IPS DF 6.9 (cell line): ENCODE data around the gene HOXA4.

Experiments used
- DNase-seq: peaks from one replicate; pipeline ENCODE4 v3.0.0-alpha.2; 2013; ENCODE audit warnings: low read depth, low spot score
- H3K27ac ChIP-seq: one replicate; pipeline ENCODE4 v1.5.1; 2013; ENCODE audit warnings: low read length, control low read depth
- H3K27me3 ChIP-seq: 2 replicates; pipeline ENCODE4 v1.6.1; 2013; ENCODE audit warnings: mild to moderate bottlenecking, low read length; ENCODE audit not compliant: control insufficient read depth, insufficient read depth
- H3K36me3 ChIP-seq: 2 replicates; pipeline ENCODE4 v1.6.1; 2013; ENCODE audit warnings: low read length; ENCODE audit not compliant: control insufficient read depth, insufficient read depth
- H3K4me1 ChIP-seq: 2 replicates; pipeline ENCODE4 v1.6.1; 2013; ENCODE audit warnings: low read length; ENCODE audit not compliant: control insufficient read depth, insufficient read depth
- H3K4me3 ChIP-seq: 2 replicates; pipeline ENCODE4 v1.5.1; 2013; ENCODE audit warnings: mild to moderate bottlenecking, low read length
- H3K9me3 ChIP-seq: 2 replicates; pipeline ENCODE4 v1.6.1; 2013; ENCODE audit warnings: low read length, inconsistent platforms; ENCODE audit not compliant: control insufficient read depth, insufficient read depth
- WGBS: extraction: QIAGEN DNeasy Blood & Tissue Kit; methylation state at CpG from one replicate; pipeline ENCODE4 v1.1.7; 2013; ENCODE audit warnings: mixed read lengths, missing lambda C conversion rate; ENCODE audit not compliant: insufficient read length, insufficient coverage; 5-methylcytosine and 5-hydroxymethylcytosine counted together

The HOXA4 gene

DNA sequence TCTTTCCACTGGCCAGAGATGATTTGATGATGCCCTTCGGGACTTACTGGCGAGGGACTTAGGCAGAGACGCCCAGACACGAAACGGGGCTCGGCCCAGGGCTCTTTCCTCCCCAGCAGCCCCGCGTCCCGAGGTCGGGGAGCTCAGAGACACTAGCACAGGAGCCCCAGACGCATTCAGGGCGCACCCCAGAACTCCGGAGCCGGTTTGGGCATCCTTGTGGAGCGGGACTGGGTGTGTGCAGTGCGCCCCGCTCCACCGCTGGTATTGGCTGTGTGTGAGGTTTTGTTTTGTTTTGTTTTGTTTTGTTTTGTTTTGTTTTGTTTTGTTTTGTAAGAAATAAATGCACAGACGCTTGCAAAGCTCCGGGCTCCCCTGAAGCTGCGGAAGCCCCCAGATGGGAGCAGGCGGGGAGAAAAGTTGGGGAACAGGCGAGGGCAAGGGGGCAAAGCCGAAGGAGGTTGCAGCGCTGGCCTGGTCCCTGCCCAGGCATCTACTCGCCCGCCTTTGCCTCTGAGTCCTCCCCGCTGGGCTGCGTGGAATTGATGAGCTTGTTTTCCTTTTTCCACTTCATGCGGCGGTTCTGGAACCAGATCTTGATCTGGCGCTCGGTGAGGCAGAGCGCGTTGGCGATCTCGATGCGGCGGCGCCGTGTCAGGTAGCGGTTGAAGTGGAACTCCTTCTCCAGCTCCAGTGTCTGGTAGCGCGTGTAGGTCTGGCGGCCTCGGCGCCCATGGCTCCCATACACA, 14.8 kb upstream of the HOXA4 start:
- no peaks in the 10 kb centered on the region; the same call in 1 of the 2 replicates for H3K4me1 ChIP-seq
- no peaks in the 10 kb centered on the region for H3K36me3 ChIP-seq
- no peak overlapping the region for H3K27ac ChIP-seq
- no peaks in the 10 kb centered on the region for H3K9me3 ChIP-seq
- no peak overlapping the region for H3K4me3 ChIP-seq
- DNase-seq, result no peak
- no CpG with 5 or more reads among the region's 47 CpGs for whole genome bisulfite sequencing
- H3K27me3 ChIP-seq, result peaks cover 96% of the 10 kb centered on the region

DNA sequence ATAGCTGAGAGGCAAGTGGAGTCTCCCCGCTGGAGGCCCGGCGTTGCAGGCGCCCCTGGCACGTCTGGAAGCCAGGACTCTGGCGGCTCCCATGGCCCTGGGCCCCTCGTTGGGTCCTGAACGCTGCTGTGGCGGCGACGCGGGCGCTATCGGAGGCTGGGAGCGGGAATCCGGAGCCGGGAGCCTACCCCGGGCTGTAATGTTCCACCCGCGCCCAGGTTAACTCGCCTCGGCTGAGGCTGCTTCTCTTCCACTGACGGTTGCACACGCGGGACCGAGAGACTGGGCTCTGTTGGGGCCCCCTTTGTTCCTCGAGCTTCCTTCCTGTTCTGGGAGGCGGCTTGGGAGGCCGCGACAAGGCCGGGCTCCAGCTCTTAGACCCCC, 14.2 kb upstream of the HOXA4 start:
- H3K4me3 ChIP-seq, result no peak overlapping the region
- H3K9me3 ChIP-seq, result no peaks in the 10 kb centered on the region
- WGBS, result no CpG with 5 or more reads among the region's 31 CpGs
- peaks cover 96% of the 10 kb centered on the region for H3K27me3 ChIP-seq
- no peak overlapping the region for H3K27ac ChIP-seq
- no peaks in the 10 kb centered on the region for H3K36me3 ChIP-seq
- DNase-seq, result no peak
- H3K4me1 ChIP-seq, result no peaks in the 10 kb centered on the region; the same call in 1 of the 2 replicates

DNA sequence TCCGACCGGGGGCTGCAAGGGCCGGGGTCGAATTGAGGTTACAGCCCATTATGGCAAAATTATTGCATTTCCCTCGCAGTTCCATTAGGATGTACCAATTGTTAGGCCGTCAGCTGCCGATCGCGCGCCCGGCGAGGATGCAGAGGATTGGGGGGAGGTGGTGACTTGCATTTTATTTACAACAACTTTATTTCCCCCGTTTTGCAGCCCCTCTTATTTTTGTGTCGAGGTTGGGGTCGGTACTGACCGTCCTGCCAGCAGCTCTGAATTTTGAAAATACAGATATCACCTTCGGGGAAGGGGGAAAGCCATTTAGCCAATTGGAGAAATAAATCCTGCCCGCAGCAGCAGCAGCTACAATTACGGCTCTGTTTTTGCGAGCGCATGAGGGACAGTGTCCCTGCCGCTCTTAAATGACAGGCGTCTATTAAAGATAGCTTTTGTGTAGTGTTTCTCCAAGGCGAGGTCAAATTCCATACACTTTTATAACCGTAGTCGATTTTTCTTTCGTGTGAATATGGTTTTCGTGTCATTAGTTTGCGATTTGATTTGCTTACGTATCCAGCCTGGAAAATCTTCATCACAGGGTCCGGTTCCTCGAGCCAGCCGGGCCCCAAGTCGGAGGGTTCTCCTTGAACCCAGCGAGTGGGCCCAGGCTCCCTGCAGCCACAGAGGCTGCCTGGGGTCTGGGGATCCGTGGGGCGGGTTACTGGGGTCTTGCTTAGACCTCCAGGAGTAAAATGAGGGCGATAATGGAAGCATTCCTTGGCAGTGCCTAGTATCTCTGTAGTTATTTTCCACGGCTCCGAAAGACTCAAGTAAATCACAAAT, 13.6 kb upstream of the HOXA4 start:
- Histone ChIP-seq H3K4me1 (no peaks in the 10 kb centered on the region; the same call in 1 of the 2 replicates), H3K9me3 (no peaks in the 10 kb centered on the region), H3K36me3 (no peaks in the 10 kb centered on the region), H3K4me3 (no peak overlapping the region), H3K27ac (no peak overlapping the region), H3K27me3 (peaks cover 98% of the 10 kb centered on the region)
- no peak for DNase-seq
- WGBS, result no CpG with 5 or more reads among the region's 40 CpGs

DNA sequence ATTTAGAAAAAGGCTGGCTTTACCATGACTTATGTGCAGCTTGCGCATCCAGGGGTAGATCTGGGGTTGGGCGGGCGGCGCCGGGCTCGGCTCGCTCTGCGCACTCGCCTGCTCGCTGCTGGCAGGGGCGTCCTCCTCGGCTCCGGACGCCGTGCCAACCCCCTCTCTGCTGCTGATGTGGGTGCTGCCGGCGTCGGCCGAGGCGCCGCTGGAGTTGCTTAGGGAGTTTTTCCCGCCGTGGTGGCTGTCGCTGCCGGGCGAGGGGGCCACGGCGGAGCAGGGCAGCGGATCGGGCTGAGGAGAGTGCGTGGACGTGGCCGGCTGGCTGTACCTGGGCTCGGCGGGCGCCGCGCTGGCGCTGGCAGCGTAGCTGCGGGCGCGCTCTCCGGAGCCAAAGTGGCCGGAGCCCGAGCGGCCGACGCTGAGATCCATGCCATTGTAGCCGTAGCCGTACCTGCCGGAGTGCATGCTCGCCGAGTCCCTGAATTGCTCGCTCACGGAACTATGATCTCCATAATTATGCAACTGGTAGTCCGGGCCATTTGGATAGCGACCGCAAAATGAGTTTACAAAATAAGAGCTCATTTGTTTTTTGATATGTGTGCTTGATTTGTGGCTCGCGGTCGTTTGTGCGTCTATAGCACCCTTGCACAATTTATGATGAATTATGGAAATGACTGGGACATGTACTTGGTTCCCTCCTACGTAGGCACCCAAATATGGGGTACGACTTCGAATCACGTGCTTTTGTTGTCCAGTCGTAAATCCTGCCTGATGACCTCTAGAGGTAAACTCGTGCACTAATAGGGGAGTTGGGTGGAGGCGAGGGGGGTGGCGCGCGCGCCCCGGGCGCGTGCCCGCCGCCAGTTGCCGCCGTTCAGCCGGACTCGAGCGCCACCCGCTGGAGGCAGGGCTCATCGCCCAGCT, 12.7 kb upstream of the HOXA4 start, which contains the start of gene HOXA5:
Gene HOXA5, minus strand, starts transcription at position 659 of the 927 bp plus-strand sequence. Its CDS starts 74 bp downstream, at position 585.
- no peak within 1 kb of the TSS for H3K27ac ChIP-seq
- no CpG with 5 or more reads among the region's 86 CpGs for WGBS
- no peaks in the 10 kb centered on the region; the same call in 1 of the 2 replicates for H3K4me1 ChIP-seq
- peak; percentile 70 for DNase-seq
- H3K9me3 ChIP-seq, result no peaks in the 10 kb centered on the region
- peak within 1 kb of the TSS; percentile 14; the same call in 1 of the 2 replicates for H3K4me3 ChIP-seq
- no peaks in the 10 kb centered on the region for H3K36me3 ChIP-seq
- H3K27me3 ChIP-seq, result peaks cover 98% of the 10 kb centered on the region

DNA sequence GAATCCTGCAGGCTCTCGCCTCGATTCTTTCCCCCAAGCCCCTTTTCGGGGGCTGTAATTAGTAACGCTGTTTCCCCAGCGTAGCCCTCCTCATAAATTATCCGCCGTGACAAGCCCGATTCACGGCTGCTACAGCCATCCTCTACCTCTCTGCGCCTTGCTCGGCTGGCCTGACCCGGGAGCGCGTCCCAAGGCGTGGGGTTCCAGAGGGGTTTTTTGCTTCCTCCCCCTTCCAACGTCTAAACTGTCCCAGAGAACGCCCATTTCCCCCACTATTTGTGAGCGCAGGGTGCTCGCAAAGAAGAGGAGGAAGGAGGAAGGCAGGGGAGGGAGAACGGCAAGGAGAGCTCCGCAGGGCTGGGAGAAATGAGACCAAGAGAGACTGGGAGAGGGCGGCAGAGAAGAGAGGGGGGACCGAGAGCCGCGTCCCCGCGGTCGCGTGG, 12.0 kb upstream of the HOXA4 start:
- Histone ChIP-seq H3K4me3 (no peak overlapping the region), H3K27me3 (peaks cover 98% of the 10 kb centered on the region), H3K4me1 (no peaks in the 10 kb centered on the region; the same call in 1 of the 2 replicates), H3K36me3 (no peaks in the 10 kb centered on the region), H3K9me3 (no peaks in the 10 kb centered on the region), H3K27ac (no peak overlapping the region)
- WGBS, result no CpG with 5 or more reads among the region's 29 CpGs
- no peak for DNase-seq

DNA sequence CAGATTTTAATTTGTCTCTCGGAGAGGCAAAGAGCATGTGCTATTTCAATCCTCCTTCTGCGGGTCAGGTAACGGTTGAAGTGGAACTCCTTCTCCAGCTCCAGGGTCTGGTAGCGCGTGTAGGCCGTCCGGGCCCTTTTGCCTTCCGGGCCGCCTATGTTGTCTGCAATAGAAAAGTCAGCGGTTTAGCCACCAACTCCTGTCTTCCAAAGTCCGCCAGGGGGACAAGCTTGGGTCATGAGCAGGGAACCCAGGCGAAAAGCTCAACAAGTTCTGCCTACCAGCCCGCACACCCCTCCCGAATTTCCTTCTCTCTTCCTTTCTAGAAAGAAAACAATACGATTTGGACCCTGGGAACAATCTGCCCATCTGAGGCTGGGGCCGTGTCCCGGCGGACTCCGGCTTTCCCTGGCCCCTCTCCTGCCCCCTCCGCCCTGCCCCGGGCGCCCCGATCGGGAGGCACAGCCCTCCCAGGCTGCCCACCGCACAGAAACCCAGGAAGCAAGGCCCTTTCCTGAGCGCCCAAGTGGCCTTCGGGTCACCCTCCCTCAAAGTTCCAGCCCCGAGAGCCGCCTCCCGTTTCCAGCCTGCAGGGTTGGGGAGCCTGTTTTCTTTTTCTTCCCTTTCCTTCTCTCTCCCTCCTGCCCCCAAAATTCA, 11.5 kb upstream of the HOXA4 start:
- no peak for DNase-seq
- Histone ChIP-seq H3K4me1 (no peaks in the 10 kb centered on the region; the same call in 1 of the 2 replicates), H3K27me3 (peaks cover 98% of the 10 kb centered on the region), H3K27ac (no peak overlapping the region), H3K4me3 (no peak overlapping the region), H3K9me3 (no peaks in the 10 kb centered on the region), H3K36me3 (no peaks in the 10 kb centered on the region)
- WGBS, result no CpG with 5 or more reads among the region's 30 CpGs

DNA sequence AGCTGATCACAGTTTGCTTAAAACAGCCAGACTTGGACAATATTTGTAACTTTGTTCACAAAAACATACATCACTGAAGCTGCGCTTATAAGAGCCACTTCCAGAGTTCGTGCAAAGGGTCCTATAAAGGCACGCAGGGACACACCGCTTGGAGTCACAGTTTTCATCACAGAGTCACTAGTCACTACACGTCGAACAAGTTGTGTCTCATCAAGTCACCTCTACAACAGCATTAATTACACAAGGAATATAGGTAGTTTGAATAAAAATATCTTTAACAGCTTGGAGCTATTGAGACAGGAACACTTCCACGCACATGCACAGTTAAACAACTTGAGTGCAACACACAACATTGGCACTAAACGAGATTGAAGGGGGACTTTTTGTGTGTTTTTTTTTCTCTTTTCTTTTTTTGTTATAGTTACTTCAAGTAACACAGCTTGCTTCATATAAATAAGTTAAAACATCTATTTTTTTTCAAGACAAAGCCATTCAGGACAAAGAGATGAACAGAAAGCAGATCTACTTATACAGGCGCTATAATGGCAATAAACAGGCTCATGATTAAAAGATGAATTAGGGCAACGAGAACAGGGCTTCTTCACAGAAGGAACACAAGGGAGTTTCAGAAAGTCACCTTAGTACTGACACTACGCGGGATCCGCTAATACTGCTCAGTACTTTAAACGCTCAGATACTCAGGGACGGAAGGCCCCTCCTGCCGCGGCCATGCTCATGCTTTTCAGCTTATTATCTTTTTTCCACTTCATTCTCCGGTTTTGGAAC, 10.8 kb upstream of the HOXA4 start:
- DNase-seq, result no peak
- Histone ChIP-seq H3K27ac (no peak overlapping the region), H3K4me3 (no peak overlapping the region), H3K27me3 (peaks cover 98% of the 10 kb centered on the region), H3K4me1 (no peaks in the 10 kb centered on the region; the same call in 1 of the 2 replicates), H3K36me3 (no peaks in the 10 kb centered on the region), H3K9me3 (no peaks in the 10 kb centered on the region)
- no CpG with 5 or more reads among the region's 18 CpGs for WGBS

DNA sequence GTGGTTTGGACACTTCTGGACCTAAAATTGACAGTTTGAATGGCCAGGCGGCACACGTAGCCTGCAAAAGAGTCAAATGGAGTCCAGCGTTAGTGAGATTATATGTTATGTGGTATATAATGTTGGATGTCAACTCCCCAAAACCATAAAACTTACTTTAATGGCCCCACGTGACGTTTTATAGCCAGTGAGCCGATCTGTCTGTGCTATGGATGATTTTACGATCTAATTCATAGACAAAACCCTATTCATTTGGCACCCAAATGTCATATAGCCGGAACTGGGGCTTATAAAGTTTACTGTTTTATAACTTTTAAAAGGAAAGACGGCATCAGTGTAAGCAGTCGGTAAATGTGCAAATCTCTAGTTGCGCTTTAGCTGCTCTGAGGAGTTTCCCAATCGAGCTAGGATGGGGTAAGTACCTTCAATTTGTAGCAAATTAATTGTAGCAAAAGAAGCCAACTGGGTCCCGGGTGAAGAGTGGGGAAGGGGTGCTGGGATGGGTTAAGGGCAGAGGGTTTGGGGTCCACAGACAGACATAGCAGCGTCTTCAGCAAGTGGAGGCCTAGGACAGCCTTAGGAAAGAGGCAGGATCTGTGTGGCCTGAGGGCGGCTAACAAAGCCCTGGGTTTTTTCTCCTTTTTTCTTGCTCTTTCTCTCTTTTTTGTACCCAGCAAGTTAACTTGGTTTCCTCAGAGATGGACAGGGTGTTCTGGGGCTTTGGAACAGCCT, 9.7 kb upstream of the HOXA4 start:
- no peak overlapping the region for H3K27ac ChIP-seq
- H3K27me3 ChIP-seq, result peaks cover 98% of the 10 kb centered on the region
- no peak overlapping the region for H3K4me3 ChIP-seq
- WGBS, result no CpG with 5 or more reads among the region's 15 CpGs
- H3K9me3 ChIP-seq, result no peaks in the 10 kb centered on the region
- H3K36me3 ChIP-seq, result no peaks in the 10 kb centered on the region
- H3K4me1 ChIP-seq, result no peaks in the 10 kb centered on the region; the same call in 1 of the 2 replicates
- DNase-seq, result no peak
